ENCODE results near the gene TENM3. TPM values are rescaled to one million over a fixed set of nuclear protein-coding genes. Genes with fewer than 3 reads are reported as not detected.
A peak's percentile ranks its signal among the peaks of the same experiment; 100 is the strongest.
"Not testable (repeated sequence)": the region's sequence is repeated elsewhere in the genome, so short reads cannot be mapped to it uniquely, and the experiment has no call there.

The TENM3 gene
- total and polyA plus RNA-seq, 4 donors = 0.05 to 5.5 (median 1.1) TPM; not detected in 1

DNA sequence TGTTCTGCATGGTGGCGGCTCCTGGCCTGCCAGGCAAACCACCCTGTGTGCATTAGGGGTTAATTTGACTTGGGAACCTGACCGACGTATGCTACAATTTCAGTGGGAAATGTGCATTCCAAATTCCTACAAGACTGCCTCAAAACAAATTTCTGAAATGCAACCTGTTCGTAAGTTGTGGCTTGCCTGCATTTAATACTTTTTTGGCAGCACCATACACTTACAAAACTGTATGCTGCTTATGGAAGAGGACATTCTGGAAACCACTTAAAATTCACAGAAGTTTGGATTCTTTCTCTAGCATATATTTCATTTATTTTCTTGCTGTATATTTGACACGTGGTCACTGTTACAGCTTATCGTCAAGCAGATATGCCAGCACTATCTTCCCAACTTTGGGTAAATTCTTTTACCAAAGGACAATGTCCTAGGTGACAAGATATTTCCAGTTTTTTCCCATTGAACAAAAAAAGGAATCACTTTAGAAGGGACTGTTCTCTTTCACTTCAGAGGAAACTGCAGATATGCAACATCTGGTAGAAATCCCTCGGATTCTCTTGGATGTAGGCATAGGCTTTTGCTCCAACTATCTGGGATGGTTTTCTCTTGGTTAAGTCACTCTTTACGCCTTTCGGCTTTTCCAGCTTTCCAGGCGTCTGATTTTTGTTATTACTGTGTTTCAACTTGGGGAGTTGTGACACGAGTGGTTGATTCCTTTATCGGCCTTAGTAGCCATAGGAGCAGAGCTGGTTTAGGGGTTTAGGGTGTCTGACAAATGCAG, 9.7 kb upstream of the TENM3 start:
- no peak overlapping the region for H3K27ac ChIP-seq (ENCODE audit: low read depth in 1 of 2, low read length in 2 of 2)
- H3K4me3 ChIP-seq (ENCODE audit: low read length in 2 of 2) = no peak overlapping the region
- H3K9me3 ChIP-seq (ENCODE audit: control insufficient read depth, low read length) = no peaks in the 10 kb centered on the region
- no peaks in the 10 kb centered on the region for H3K4me1 ChIP-seq (ENCODE audit: control insufficient read depth in 1 of 2, insufficient read depth in 2 of 2, low read length in 2 of 2)
- 70 to 71% methylated on average over 12 of the region's 12 CpGs for WGBS, 2 donors
- no peak for ATAC-seq (ENCODE audit: low FRiP score)
- intact Hi-C loops (cut with DNase I) = no loop called here
- DNase-seq = no peak
- no peaks in the 10 kb centered on the region for H3K27me3 ChIP-seq (ENCODE audit: control insufficient read depth in 1 of 2, insufficient read depth in 2 of 2, low read length in 1 of 2)
- H3K36me3 ChIP-seq (ENCODE audit: control insufficient read depth in 1 of 2, insufficient read depth in 2 of 2, low read length in 1 of 2) = no peaks in the 10 kb centered on the region

DNA sequence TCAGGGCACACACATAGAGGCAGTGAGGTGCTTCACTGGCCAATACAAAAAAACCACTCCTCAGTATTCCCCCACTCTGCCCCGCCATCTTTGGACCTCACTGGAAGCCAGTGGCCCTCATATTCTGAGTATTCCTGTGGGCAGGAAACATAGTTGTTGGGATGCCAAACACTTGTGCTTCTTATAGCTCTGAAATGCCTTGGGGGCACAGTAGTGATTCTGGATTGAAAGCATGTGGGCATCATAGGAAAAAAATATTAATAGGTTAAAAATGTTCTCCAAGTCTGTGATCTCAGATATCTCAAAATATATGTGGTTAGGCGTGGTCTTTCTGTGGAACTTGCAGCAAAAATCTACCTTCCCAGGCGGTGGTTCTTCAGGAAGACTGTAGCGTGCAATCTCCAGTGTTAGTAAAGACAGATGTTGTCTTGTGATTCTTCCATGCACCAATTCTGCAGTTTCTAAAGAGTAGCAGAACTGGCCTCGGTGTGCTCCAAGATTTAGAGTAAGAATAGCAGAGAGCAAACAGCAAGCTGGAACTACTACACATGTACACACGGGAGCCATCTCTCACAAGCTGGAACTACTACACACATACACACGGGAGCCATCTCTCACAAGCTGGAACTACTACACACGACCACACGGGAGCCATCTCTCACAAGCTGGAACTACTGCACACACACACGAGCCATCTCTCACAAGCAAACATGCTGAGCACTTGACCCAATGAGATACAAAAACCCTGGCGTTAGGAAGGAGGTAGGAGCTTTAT, 8.0 kb upstream of the TENM3 start:
- 62 to 73% methylated on average over 11 of the region's 11 CpGs for WGBS, 2 donors
- no peaks in the 10 kb centered on the region for H3K27me3 ChIP-seq (ENCODE audit: control insufficient read depth in 1 of 2, insufficient read depth in 2 of 2, low read length in 1 of 2)
- H3K4me3 ChIP-seq (ENCODE audit: low read length in 2 of 2) = no peak overlapping the region
- intact Hi-C loops (cut with DNase I) = no loop called here
- ATAC-seq (ENCODE audit: low FRiP score) (no peak), DNase-seq (no peak)
- no peaks in the 10 kb centered on the region for H3K9me3 ChIP-seq (ENCODE audit: control insufficient read depth, low read length)
- no peaks in the 10 kb centered on the region for H3K4me1 ChIP-seq (ENCODE audit: control insufficient read depth in 1 of 2, insufficient read depth in 2 of 2, low read length in 2 of 2)
- no peak overlapping the region for H3K27ac ChIP-seq (ENCODE audit: low read depth in 1 of 2, low read length in 2 of 2)
- no peaks in the 10 kb centered on the region for H3K36me3 ChIP-seq (ENCODE audit: control insufficient read depth in 1 of 2, insufficient read depth in 2 of 2, low read length in 1 of 2)

DNA sequence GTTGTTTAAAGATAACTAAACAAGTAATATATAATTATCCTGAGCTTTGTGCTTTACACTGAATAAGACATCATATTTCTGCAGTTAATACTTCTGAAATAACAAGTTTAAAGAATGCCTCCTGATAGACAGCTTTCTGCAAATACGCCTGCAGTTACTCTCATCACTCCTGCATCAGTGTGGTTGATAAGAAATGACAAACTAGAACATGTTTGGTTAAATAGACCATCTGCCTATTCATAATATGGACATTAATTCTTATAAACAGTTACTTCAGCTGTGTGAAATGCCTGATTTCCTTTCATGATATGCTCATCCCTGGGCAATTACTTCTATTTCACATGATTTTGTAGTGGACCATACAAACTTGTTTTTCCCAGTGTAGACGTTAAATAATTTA, 7.0 kb upstream of the TENM3 start:
- intact Hi-C loops (cut with DNase I) = no loop called here
- ATAC-seq (ENCODE audit: low FRiP score) (no peak), DNase-seq (no peak)
- H3K27me3 ChIP-seq (ENCODE audit: control insufficient read depth in 1 of 2, insufficient read depth in 2 of 2, low read length in 1 of 2) = no peaks in the 10 kb centered on the region
- 62 to 67% methylated on average over 2 of the region's 2 CpGs for WGBS, 2 donors
- no peaks in the 10 kb centered on the region for H3K4me1 ChIP-seq (ENCODE audit: control insufficient read depth in 1 of 2, insufficient read depth in 2 of 2, low read length in 2 of 2)
- H3K4me3 ChIP-seq (ENCODE audit: low read length in 2 of 2) = no peak overlapping the region
- no peaks in the 10 kb centered on the region for H3K36me3 ChIP-seq (ENCODE audit: control insufficient read depth in 1 of 2, insufficient read depth in 2 of 2, low read length in 1 of 2)
- H3K9me3 ChIP-seq (ENCODE audit: control insufficient read depth, low read length) = no peaks in the 10 kb centered on the region
- no peak overlapping the region for H3K27ac ChIP-seq (ENCODE audit: low read depth in 1 of 2, low read length in 2 of 2)

DNA sequence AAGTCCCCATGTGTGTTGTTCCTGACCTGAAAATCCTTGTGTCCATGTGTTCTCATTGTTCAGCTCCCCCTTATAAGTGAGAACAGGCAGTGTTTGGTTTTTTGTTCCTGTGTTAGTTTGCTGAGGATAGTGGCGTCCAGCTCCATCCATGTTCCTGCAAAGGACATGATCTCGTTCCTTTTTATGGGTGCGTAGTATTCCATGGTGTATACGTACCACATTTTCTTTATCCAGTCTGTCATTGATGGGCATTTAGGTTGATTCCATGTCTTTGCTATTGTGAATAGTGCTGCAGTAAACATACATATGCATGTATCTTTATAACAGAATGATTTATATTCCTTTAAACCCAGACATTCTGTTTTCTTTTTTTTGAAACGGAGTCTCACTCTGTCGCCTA, 6.2 kb upstream of the TENM3 start:
- not testable (repeated sequence) for ATAC-seq (ENCODE audit: low FRiP score)
- WGBS, 2 donors = 96 to 97% methylated on average over 6 of the region's 6 CpGs

DNA sequence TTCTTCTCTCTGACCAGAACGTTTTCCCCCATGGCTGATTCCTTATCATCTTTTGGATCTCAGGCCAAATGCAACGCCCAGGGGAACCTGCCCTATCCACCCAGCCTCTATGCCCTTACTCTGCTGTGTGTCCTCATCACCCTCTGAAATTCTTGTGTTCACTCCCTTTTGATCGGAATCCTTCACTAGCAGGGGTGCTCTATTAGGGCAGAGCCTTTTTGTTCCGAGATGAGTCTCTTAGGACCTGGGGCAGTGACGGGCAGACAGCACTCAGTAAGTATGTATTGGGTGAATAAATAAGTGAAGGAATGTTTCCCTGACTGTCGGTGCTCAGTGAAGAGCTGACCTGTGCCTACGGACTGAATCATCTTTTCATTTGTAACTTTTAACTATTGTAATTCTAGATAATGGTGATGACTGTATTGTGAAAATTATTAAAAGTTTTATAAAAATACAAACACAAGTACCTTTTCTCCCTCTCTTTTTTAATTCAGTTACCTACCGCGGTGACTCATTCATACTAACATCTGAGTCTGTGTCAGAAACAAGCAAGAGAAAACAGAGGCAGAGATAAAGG, 4.8 kb upstream of the TENM3 start:
- WGBS, 2 donors = 66 to 69% methylated on average over 9 of the region's 9 CpGs
- no peak overlapping the region for H3K27ac ChIP-seq (ENCODE audit: low read depth in 1 of 2, low read length in 2 of 2)
- DNase-seq (no peak), ATAC-seq (ENCODE audit: low FRiP score) (no peak)
- no peaks in the 10 kb centered on the region for H3K27me3 ChIP-seq (ENCODE audit: control insufficient read depth in 1 of 2, insufficient read depth in 2 of 2, low read length in 1 of 2)
- no peaks in the 10 kb centered on the region for H3K36me3 ChIP-seq (ENCODE audit: control insufficient read depth in 1 of 2, insufficient read depth in 2 of 2, low read length in 1 of 2)
- no peaks in the 10 kb centered on the region for H3K4me1 ChIP-seq (ENCODE audit: control insufficient read depth in 1 of 2, insufficient read depth in 2 of 2, low read length in 2 of 2)
- no peak overlapping the region for H3K4me3 ChIP-seq (ENCODE audit: low read length in 2 of 2)
- H3K9me3 ChIP-seq (ENCODE audit: control insufficient read depth, low read length) = peaks cover 2% of the 10 kb centered on the region
- intact Hi-C loops (cut with DNase I) = no loop called here

More for the DNA sequence above, 6.2 kb upstream of the TENM3 start:
- intact Hi-C loops (cut with DNase I); H3K4me3 ChIP-seq (ENCODE audit: low read length in 2 of 2); H3K36me3 ChIP-seq (ENCODE audit: control insufficient read depth in 1 of 2, insufficient read depth in 2 of 2, low read length in 1 of 2); H3K27me3 ChIP-seq (ENCODE audit: control insufficient read depth in 1 of 2, insufficient read depth in 2 of 2, low read length in 1 of 2); H3K4me1 ChIP-seq (ENCODE audit: control insufficient read depth in 1 of 2, insufficient read depth in 2 of 2, low read length in 2 of 2); H3K27ac ChIP-seq (ENCODE audit: low read depth in 1 of 2, low read length in 2 of 2); H3K9me3 ChIP-seq (ENCODE audit: control insufficient read depth, low read length); DNase-seq: not testable (repeated sequence)

DNA sequence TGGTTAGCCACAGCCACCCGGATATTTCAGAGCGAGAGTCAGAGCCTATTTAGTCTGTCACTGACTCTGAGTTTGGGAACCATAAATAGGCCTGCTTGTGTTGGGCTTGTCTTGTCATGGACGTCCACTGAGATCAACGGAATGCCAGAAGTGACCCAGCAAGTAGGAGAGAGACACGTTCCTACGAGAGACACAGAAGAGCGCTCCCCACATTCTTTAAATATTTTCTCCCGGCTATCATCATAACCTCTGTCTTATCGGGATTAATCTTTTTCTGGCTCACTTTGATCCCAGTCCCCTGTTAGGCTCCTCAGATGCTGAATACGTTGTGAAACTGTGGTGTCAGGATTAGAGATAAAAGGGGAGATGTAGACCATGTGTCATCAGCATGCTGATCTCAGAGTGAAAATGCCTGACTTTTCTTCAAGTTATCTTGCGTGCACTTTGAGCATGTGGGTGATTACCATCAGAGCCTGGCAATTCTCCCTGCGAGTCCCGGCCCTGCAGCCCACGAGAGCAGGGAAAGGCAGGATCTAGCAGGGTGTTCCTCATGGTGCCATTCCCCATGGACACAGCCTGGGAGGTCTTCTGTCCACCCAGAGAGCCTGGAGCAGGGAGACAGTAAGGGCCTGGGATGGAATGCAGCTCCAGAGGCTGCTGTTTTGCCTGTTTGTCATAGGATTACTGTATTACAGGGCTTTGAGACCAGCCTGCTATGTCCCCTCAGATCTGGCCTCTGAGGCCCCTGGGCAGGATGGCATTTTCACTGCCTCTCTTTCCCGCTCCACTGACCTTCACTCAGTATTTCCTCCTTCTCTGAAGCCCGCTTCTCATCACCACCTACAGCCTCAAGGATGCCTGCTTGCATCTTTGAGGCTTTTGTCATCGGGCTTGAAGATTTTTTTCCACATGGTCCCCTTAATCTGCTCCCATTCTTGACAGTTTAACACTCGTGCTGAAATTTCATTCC, 2.8 kb upstream of the TENM3 start:
- 57 to 66% methylated on average over 18 of the region's 18 CpGs for WGBS, 2 donors
- intact Hi-C loops (cut with DNase I) = no loop called here
- no peak for DNase-seq

DNA sequence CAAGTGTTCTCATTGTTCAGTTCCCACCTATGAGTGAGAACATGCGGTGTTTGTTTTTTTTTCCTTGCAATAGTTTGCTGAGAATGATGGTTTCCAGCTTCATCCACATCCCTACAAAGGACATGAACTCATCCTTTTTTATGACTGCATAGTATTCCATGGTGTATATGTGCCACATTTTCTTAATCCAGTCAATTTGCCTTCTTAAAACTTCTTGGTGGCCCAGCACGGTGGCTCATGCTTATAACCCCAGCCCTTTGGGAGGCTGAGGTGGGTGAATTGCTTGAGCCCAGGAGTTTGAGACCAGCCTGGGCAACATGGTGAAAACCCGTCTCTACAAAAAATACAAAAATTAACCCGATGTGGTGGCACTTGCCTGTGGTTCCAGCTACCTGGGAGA, 942 bp upstream of the TENM3 start:
- H3K36me3 ChIP-seq (ENCODE audit: control insufficient read depth in 1 of 2, insufficient read depth in 2 of 2, low read length in 1 of 2); H3K27ac ChIP-seq (ENCODE audit: low read depth in 1 of 2, low read length in 2 of 2); H3K4me1 ChIP-seq (ENCODE audit: control insufficient read depth in 1 of 2, insufficient read depth in 2 of 2, low read length in 2 of 2); H3K9me3 ChIP-seq (ENCODE audit: control insufficient read depth, low read length); H3K4me3 ChIP-seq (ENCODE audit: low read length in 2 of 2); DNase-seq; ATAC-seq (ENCODE audit: low FRiP score); intact Hi-C loops (cut with DNase I); H3K27me3 ChIP-seq (ENCODE audit: control insufficient read depth in 1 of 2, insufficient read depth in 2 of 2, low read length in 1 of 2): not testable (repeated sequence)
- 97 to 98% methylated on average over 4 of the region's 4 CpGs for WGBS, 2 donors

More for the DNA sequence above, 2.8 kb upstream of the TENM3 start:
- Histone ChIP-seq H3K4me3 (ENCODE audit: low read length in 2 of 2) (no peak overlapping the region), H3K9me3 (ENCODE audit: control insufficient read depth, low read length) (peaks cover 2% of the 10 kb centered on the region), H3K4me1 (ENCODE audit: control insufficient read depth in 1 of 2, insufficient read depth in 2 of 2, low read length in 2 of 2) (no peaks in the 10 kb centered on the region), H3K36me3 (ENCODE audit: control insufficient read depth in 1 of 2, insufficient read depth in 2 of 2, low read length in 1 of 2) (no peaks in the 10 kb centered on the region), H3K27ac (ENCODE audit: low read depth in 1 of 2, low read length in 2 of 2) (no peak overlapping the region), H3K27me3 (ENCODE audit: control insufficient read depth in 1 of 2, insufficient read depth in 2 of 2, low read length in 1 of 2) (no peaks in the 10 kb centered on the region)
- peak; percentile 38 for ATAC-seq (ENCODE audit: low FRiP score)

DNA sequence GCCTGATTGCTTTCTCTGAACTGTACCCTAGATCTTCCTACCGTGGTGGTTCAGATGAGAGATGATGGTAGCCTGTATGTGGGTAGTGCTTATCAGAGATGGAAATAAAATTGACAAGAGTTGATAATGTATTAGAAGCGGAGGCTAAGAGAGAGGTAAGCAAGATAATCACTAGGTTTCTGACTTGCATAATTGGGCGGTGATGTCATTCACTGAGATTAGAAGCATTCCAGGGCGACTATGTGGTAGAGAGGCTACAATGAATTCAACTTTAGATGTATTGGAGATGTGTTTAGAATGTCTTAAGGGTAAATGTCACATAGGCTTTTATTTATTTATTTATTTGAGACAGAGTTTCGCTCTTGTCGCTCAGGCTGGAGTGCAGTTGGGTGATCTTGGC, 415 bp upstream of the TENM3 start:
- Histone ChIP-seq H3K4me1 (ENCODE audit: control insufficient read depth in 1 of 2, insufficient read depth in 2 of 2, low read length in 2 of 2) (no peaks in the 10 kb centered on the region), H3K4me3 (ENCODE audit: low read length in 2 of 2) (no peak overlapping the region), H3K27me3 (ENCODE audit: control insufficient read depth in 1 of 2, insufficient read depth in 2 of 2, low read length in 1 of 2) (no peaks in the 10 kb centered on the region), H3K36me3 (ENCODE audit: control insufficient read depth in 1 of 2, insufficient read depth in 2 of 2, low read length in 1 of 2) (no peaks in the 10 kb centered on the region), H3K27ac (ENCODE audit: low read depth in 1 of 2, low read length in 2 of 2) (no peak overlapping the region), H3K9me3 (ENCODE audit: control insufficient read depth, low read length) (peaks cover 2% of the 10 kb centered on the region)
- intact Hi-C loops (cut with DNase I) = no loop called here
- 86 to 88% methylated on average over 6 of the region's 6 CpGs for WGBS, 2 donors
- DNase-seq (no peak), ATAC-seq (ENCODE audit: low FRiP score) (no peak)

Data from aorta (tissue), 5 donors.